ENCODE results near the gene QSOX2. TPM values are rescaled to one million over a fixed set of nuclear protein-coding genes. Genes with fewer than 3 reads are reported as not detected.

QSOX2 gene
- total RNA-seq, 2 donors from 2014 or later = 8.8 to 22.7 TPM

DNA sequence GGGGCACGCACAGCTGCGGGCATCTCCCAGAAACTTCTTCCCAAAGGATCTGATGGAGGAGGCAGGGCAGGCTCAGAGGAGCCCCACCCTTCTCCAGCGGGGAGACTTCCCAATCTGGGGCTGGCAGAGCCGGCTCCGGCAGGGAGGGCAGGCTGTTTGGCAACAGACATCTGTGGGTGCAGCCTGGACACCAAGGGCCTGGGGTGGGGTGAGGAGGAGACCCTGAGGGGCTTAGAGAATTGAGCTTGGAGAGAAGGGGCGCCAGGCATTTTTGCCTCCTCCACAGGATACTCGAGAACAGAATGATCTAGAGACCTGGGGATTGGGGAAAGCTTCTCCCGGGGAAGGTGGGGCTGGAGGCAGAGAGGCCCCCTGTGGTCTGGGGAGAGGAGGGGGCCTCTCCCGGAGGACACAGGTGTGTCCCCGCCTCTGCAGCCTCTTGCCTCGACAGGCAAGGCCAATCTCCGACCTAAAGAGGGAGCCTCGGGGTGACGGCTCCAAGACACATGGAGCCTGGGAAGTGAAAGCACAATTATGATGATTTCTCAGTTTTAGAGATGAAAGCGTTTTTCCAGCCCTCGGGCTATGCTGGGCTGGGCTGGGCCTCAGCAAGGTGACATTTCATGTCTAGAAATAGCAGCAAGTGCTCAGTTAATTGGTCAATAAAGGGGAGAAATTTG, 49.1 kb downstream of the QSOX2 start:
- 1 to 2% methylated on average over 13 to 16 of the region's 16 CpGs for WGBS, 2 donors
- H3K4me1 ChIP-seq = peaks cover 11% of the 10 kb centered on the region

DNA sequence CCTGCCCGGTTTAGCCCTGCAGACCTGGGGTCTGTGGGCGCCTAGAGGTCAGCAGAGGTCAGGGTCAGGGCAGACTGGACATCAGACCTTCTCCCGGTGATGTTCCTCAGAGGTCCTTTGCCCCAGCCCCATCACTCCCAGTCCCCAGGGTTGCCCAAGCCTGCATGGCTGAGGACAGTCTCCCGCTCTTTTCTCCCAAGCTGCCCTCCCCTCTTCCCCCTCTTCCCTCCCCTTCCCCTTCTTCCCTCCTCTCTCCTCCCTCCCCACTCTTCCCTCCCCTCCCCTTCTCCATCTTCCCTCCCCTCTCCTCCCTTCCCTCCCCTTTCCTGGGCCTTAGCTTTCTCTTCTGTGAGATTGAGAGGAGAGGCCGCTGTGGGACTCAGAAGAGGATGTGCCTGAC, 51.1 kb downstream of the QSOX2 start:
- Histone ChIP-seq H3K27ac (no peak overlapping the region), H3K9me3 (no peaks in the 10 kb centered on the region), H3K4me3 (no peak overlapping the region), H3K4me1 (peaks cover 11% of the 10 kb centered on the region), H3K27me3 (peaks cover 0 to 47% of the 10 kb centered on the region in 2 donors), H3K36me3 (replicated peaks in 1 of 2; ENCODE audit: insufficient read depth in 1 of 2, low read depth in 2 of 2) (no peaks in the 10 kb centered on the region)
- intact Hi-C loops (cut with DNase I) = no loop called here
- ATAC-seq = no peak
- TF ChIP-seq, protein P1, sequence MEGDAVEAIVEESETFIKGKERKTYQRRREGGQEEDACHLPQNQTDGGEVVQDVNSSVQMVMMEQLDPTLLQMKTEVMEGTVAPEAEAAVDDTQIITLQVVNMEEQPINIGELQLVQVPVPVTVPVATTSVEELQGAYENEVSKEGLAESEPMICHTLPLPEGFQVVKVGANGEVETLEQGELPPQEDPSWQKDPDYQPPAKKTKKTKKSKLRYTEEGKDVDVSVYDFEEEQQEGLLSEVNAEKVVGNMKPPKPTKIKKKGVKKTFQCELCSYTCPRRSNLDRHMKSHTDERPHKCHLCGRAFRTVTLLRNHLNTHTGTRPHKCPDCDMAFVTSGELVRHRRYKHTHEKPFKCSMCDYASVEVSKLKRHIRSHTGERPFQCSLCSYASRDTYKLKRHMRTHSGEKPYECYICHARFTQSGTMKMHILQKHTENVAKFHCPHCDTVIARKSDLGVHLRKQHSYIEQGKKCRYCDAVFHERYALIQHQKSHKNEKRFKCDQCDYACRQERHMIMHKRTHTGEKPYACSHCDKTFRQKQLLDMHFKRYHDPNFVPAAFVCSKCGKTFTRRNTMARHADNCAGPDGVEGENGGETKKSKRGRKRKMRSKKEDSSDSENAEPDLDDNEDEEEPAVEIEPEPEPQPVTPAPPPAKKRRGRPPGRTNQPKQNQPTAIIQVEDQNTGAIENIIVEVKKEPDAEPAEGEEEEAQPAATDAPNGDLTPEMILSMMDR (IDR thresholded peaks at IDR 0.05) = no peak
- TF ChIP-seq POLR2A (IDR thresholded peaks at IDR 0.05) = no peak
- DNase-seq = no peak
- 8 to 22% methylated on average over 3 to 5 of the region's 5 CpGs for WGBS, 2 donors

More for the DNA sequence above, 49.1 kb downstream of the QSOX2 start:
- Histone ChIP-seq H3K36me3 (replicated peaks in 1 of 2; ENCODE audit: insufficient read depth in 1 of 2, low read depth in 2 of 2) (no peaks in the 10 kb centered on the region), H3K4me3 (no peak overlapping the region), H3K9me3 (no peaks in the 10 kb centered on the region), H3K27ac (no peak overlapping the region), H3K27me3 (peaks cover 0 to 56% of the 10 kb centered on the region in 2 donors)
- intact Hi-C loops (cut with DNase I) = no loop called here
- ATAC-seq (no peak), DNase-seq (no peak)
- TF ChIP-seq, protein P1 (IDR thresholded peaks at IDR 0.05) = no peak
- no peak for TF ChIP-seq POLR2A (IDR thresholded peaks at IDR 0.05)

- Histone ChIP-seq H3K4me1 (peaks cover 11% of the 10 kb centered on the region), H3K9me3 (no peaks in the 10 kb centered on the region), H3K27ac (no peak overlapping the region), H3K36me3 (replicated peaks in 1 of 2; ENCODE audit: insufficient read depth in 1 of 2, low read depth in 2 of 2) (no peaks in the 10 kb centered on the region), H3K27me3 (peaks cover 0 to 43% of the 10 kb centered on the region in 2 donors), H3K4me3 (no peak overlapping the region)
- ATAC-seq (no peak), DNase-seq (no peak)
- WGBS, 2 donors = 2% methylated on average over 35 of the region's 45 CpGs; no CpG with 5 or more reads in 1 of the 2 donors
- intact Hi-C loops (cut with DNase I) = no loop called here
- TF ChIP-seq, protein P1 (IDR thresholded peaks at IDR 0.05) = no peak
- no peak for TF ChIP-seq POLR2A (IDR thresholded peaks at IDR 0.05)
Measured at GRCh38 chr9:136193891-136194279, 51.7 kb downstream of the QSOX2 start.

DNA sequence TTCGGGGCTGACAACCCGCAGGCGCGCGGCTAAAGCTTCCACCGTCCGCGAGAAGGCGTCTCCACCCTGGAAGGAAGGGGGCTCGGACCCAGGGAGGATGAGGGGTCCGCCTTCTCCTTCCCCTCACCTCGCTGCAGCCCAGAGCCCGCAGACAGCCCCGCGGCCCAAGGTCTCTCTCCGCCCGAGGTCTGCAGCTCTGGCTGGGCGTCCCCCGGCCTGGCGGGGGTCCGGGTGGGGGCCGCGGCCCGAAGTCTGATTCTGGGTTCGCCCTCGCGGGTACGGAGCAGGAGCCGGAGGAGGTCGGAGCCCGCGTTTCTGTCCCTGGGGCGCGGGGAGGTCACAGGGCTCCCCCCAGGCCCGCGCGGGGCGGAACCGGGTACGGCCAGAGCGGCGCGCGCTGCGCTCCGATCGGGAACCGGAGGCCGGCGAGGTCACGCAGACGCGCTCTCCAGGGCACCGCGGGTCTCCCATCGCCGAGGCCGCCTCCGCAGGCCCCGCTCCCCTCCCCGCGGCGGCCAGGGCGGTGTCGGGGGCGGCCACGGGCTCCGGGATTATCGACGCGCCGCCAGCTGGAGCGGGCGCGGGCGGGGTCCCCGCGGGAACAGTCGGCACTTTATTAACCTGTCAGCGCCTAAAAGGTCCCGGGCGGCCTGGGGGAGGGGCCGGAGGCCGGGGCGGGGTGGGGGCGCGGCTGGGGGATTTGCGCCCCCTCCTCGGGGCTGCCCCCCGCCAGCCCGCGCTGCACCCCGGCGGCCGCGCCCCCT, 52.3 kb downstream of the QSOX2 start:
- 0 to 1% methylated on average over 3 to 73 of the region's 96 CpGs for WGBS, 2 donors
- H3K36me3 ChIP-seq (replicated peaks in 1 of 2; ENCODE audit: insufficient read depth in 1 of 2, low read depth in 2 of 2) = no peaks in the 10 kb centered on the region
- H3K9me3 ChIP-seq = no peaks in the 10 kb centered on the region
- ATAC-seq (no peak), DNase-seq (no peak)
- no peak for TF ChIP-seq POLR2A (IDR thresholded peaks at IDR 0.05)
- TF ChIP-seq, protein P1 (IDR thresholded peaks at IDR 0.05) = no peak
- H3K27me3 ChIP-seq = peaks cover 0 to 41% of the 10 kb centered on the region in 2 donors
- intact Hi-C loops (cut with DNase I) = no loop called here
- peaks cover 5% of the 10 kb centered on the region for H3K4me1 ChIP-seq
- H3K4me3 ChIP-seq = no peak overlapping the region
- no peak overlapping the region for H3K27ac ChIP-seq

Data from body of pancreas (tissue), 4 donors.